Neuronal stem cell (in vitro differentiated cells): ENCODE results near the gene EEF1B2.

Experiments used
- DNase-seq: peaks from one replicate; pipeline ENCODE4 v3.0.0-alpha.2; 2013; ENCODE audit warnings: low spot score
- H2AFZ ChIP-seq: one replicate; pipeline ENCODE4 v1.6.1; 2013; ENCODE audit warnings: mild to moderate bottlenecking, low read length, inconsistent platforms
- H2AK5ac ChIP-seq: 2 replicates; pipeline ENCODE4 v1.6.1; 2013; ENCODE audit warnings: low read depth, mild to moderate bottlenecking, inconsistent platforms, low read length, moderate library complexity, mixed read lengths
- H2BK120ac ChIP-seq: 2 replicates; pipeline ENCODE4 v1.6.1; 2013; ENCODE audit warnings: low read depth, mild to moderate bottlenecking, inconsistent platforms, low read length, moderate library complexity, mixed read lengths
- H2BK12ac ChIP-seq: one replicate; pipeline ENCODE4 v1.6.1; 2013; ENCODE audit warnings: low read length, inconsistent platforms
- H2BK15ac ChIP-seq: 2 replicates; pipeline ENCODE4 v1.6.1; 2013; ENCODE audit warnings: mild to moderate bottlenecking, low read length, inconsistent platforms, mixed read lengths
- H2BK5ac ChIP-seq: one replicate; pipeline ENCODE4 v1.6.1; 2013; ENCODE audit warnings: inconsistent platforms, mild to moderate bottlenecking, low read length, moderate library complexity
- H3K14ac ChIP-seq: one replicate; pipeline ENCODE4 v1.6.1; 2013; ENCODE audit warnings: low read length, inconsistent platforms
- H3K18ac ChIP-seq: 2 replicates; pipeline ENCODE4 v1.6.1; 2013; ENCODE audit warnings: low read length, inconsistent platforms
- H3K23ac ChIP-seq: 2 replicates; pipeline ENCODE4 v1.6.1; 2013; ENCODE audit warnings: low read depth, mild to moderate bottlenecking, mixed read lengths, low read length, inconsistent platforms; ENCODE audit not compliant: poor library complexity
- H3K27ac ChIP-seq: replicated peaks from 3 replicates; pipeline ENCODE4 v1.5.1; 2013; ENCODE audit warnings: low read length, inconsistent platforms
- H3K27me3 ChIP-seq, 3 experiments: 2 replicates each; pipeline ENCODE4 v1.6.1; 2013; ENCODE audit warnings: low read length in 3 of 3, mild to moderate bottlenecking in 2 of 3, inconsistent platforms in 1 of 3, low read depth in 1 of 3, mixed read lengths in 1 of 3, moderate library complexity in 1 of 3; ENCODE audit not compliant: control insufficient read depth in 3 of 3, insufficient read depth in 3 of 3
- H3K36me3 ChIP-seq, 2 donors: replicated peaks in 1 of 2; 2 replicates each; pipeline ENCODE4 v1.6.1; 2013; ENCODE audit warnings: low read length in 2 of 2; ENCODE audit not compliant: control insufficient read depth in 2 of 2, insufficient read depth in 2 of 2
- H3K4ac ChIP-seq: 2 replicates; pipeline ENCODE4 v1.6.1; 2013; ENCODE audit warnings: inconsistent platforms, mild to moderate bottlenecking, low read length, moderate library complexity
- H3K4me1 ChIP-seq, 2 donors: 1 replicate in 1 of 2; 2 replicates in 1 of 2; pipeline ENCODE4 v1.6.1; 2013; ENCODE audit warnings: low read length in 2 of 2, low read depth in 1 of 2; ENCODE audit not compliant: control insufficient read depth in 2 of 2, insufficient read depth in 1 of 2
- H3K4me2 ChIP-seq: one replicate; pipeline ENCODE4 v1.6.1; 2013; ENCODE audit warnings: mild to moderate bottlenecking, low read length, inconsistent platforms; ENCODE audit not compliant: insufficient read depth, poor library complexity, severe bottlenecking
- H3K4me3 ChIP-seq, 2 donors: 2 replicates each; pipeline ENCODE4 v1.5.1; 2013; ENCODE audit warnings: low read length in 2 of 2, mild to moderate bottlenecking in 2 of 2, inconsistent platforms in 1 of 2, moderate library complexity in 1 of 2
- H3K79me1 ChIP-seq: one replicate; pipeline ENCODE4 v1.6.1; 2013; ENCODE audit warnings: low read depth, mild to moderate bottlenecking, inconsistent platforms, low read length, moderate library complexity
- H3K9ac ChIP-seq: one replicate; pipeline ENCODE4 v1.6.1; 2013; ENCODE audit warnings: mild to moderate bottlenecking, low read depth, low read length, inconsistent platforms; ENCODE audit not compliant: poor library complexity
- H3K9me3 ChIP-seq, 2 donors: replicated peaks in 1 of 2; 2 replicates each; pipeline versions ENCODE3 to v1.6.1; 2013; ENCODE audit warnings: low read length in 2 of 2, mild to moderate bottlenecking in 2 of 2, inconsistent platforms in 1 of 2, low read depth in 1 of 2, mixed read lengths in 1 of 2, moderate library complexity in 1 of 2; ENCODE audit not compliant: control insufficient read depth in 2 of 2, insufficient read depth in 1 of 2
- H4K8ac ChIP-seq: one replicate; pipeline ENCODE4 v1.6.1; 2013; ENCODE audit warnings: low read depth, mild to moderate bottlenecking, inconsistent platforms, low read length, moderate library complexity
- H4K91ac ChIP-seq: one replicate; pipeline ENCODE4 v1.6.1; 2013; ENCODE audit warnings: low read length, low read depth, mild to moderate bottlenecking, inconsistent platforms; ENCODE audit not compliant: poor library complexity
- WGBS, 2 donors: extraction: QIAGEN DNeasy Blood & Tissue Kit; methylation state at CpG; one replicate each; pipeline ENCODE4 v1.1.7; 2013; ENCODE audit warnings: missing lambda C conversion rate in 2 of 2, mixed read lengths in 1 of 2; ENCODE audit not compliant: insufficient read length in 2 of 2, insufficient replicate concordance in 1 of 2; ENCODE audit errors: extremely low coverage in 2 of 2; 5-methylcytosine and 5-hydroxymethylcytosine counted together

EEF1B2 gene

DNA sequence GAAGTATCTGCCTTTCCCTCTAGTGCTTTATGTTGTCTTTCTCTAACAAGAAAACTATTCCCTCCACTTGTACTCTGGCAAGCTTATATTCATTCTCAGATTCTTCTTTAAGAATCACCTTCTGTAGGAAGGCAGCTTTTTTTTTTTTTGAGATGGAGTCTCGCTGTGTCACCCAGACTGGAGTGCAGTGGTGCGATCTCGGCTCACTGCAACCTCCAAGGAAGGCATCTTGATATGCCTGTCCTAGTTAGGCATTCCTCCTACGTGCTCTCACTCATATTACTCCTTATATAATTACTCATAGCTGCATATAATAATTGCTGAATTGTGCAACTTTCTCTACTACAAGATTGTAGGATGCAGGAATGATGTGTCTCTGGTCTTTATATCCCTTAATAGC, 16.2 kb upstream of the EEF1B2 start:
- Histone ChIP-seq H3K9ac (no peak overlapping the region), H3K4me2 (no peak overlapping the region), H3K36me3 (peaks cover 32 to 95% of the 10 kb centered on the region in 2 donors), H2AFZ (no peak overlapping the region), H3K27ac (no peak overlapping the region), H3K4me1 (no peaks in the 10 kb centered on the region), H3K79me1 (no peaks in the 10 kb centered on the region), H2BK15ac (no peak overlapping the region), H2AK5ac (no peak overlapping the region), H3K9me3 (no peaks in the 10 kb centered on the region), H3K14ac (no peak overlapping the region), H4K8ac (no peak overlapping the region), H3K27me3 (no peaks in the 10 kb centered on the region), H3K23ac (no peak overlapping the region), H2BK12ac (no peak overlapping the region), H2BK5ac (no peak overlapping the region), H4K91ac (no peak overlapping the region), H3K18ac (no peak overlapping the region), H3K4me3 (no peak overlapping the region), H2BK120ac (no peak overlapping the region), H3K4ac (no peak overlapping the region)
- no peak for DNase-seq
- no CpG with 5 or more reads among the region's 4 CpGs for WGBS, 2 donors

DNA sequence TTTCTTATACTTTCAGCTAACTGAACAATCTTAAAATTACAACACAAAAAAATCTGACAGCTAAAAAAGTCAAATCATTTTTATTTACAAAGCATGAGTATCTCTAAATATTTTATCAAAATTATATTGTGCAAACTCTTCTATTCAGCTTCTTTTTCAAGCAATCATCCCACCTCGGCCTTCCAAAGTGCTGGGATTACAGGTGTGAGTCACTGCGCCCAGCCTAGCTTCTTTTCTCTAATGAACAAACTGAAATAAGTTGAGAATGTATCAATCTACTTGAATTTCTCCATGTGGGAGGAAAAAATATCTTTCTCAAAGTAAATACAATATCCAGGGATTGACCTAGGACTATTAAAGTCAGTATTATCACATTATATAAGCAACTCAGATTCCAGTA, 15.3 kb upstream of the EEF1B2 start:
- Histone ChIP-seq H3K23ac (no peak overlapping the region), H3K27me3 (no peaks in the 10 kb centered on the region), H2AFZ (no peak overlapping the region), H3K4me2 (no peak overlapping the region), H3K4ac (no peak overlapping the region), H3K9ac (no peak overlapping the region), H3K4me3 (no peak overlapping the region), H3K14ac (no peak overlapping the region), H2BK12ac (no peak overlapping the region), H2BK5ac (no peak overlapping the region), H3K18ac (no peak overlapping the region), H3K36me3 (peaks cover 30 to 96% of the 10 kb centered on the region in 2 donors), H3K9me3 (no peaks in the 10 kb centered on the region), H2AK5ac (no peak overlapping the region), H4K91ac (no peak overlapping the region), H3K27ac (no peak overlapping the region), H4K8ac (no peak overlapping the region), H2BK15ac (no peak overlapping the region), H2BK120ac (no peak overlapping the region), H3K4me1 (no peaks in the 10 kb centered on the region), H3K79me1 (no peaks in the 10 kb centered on the region)
- DNase-seq: no peak
- WGBS, 2 donors: no CpG with 5 or more reads among the region's 2 CpGs

DNA sequence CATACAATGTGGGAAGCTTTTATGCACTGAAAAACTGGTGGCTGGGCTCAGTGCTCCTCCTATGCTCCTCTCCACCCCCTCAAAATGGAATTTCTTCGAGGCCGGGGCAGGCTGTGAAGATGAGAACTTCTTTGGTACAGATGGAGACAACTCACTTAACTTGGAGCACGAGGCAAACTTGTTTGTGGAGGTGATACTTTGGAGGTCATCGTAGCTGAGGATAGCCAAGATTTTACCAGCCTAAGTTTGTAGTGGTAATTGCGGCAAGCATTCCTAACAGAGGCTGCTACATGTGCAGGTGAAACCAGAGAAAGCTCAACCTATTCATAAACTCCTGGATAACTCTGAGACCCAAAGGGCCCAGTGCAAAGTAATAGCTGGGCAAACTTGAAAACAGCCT, 14.0 kb upstream of the EEF1B2 start:
- Histone ChIP-seq H4K8ac (no peak overlapping the region), H3K23ac (no peak overlapping the region), H3K4me1 (no peaks in the 10 kb centered on the region), H3K79me1 (no peaks in the 10 kb centered on the region), H2BK120ac (no peak overlapping the region), H3K4me2 (no peak overlapping the region), H2BK12ac (no peak overlapping the region), H3K27ac (no peak overlapping the region), H2BK15ac (no peak overlapping the region), H3K9me3 (no peaks in the 10 kb centered on the region), H3K27me3 (no peaks in the 10 kb centered on the region), H4K91ac (no peak overlapping the region), H3K4ac (no peak overlapping the region), H2AK5ac (no peak overlapping the region), H3K4me3 (no peak overlapping the region), H3K36me3 (peaks cover 33 to 97% of the 10 kb centered on the region in 2 donors), H3K18ac (no peak overlapping the region), H3K9ac (no peak overlapping the region), H3K14ac (no peak overlapping the region), H2AFZ (no peak overlapping the region), H2BK5ac (no peak overlapping the region)
- DNase-seq: no peak
- WGBS, 2 donors: no CpG with 5 or more reads among the region's 5 CpGs

DNA sequence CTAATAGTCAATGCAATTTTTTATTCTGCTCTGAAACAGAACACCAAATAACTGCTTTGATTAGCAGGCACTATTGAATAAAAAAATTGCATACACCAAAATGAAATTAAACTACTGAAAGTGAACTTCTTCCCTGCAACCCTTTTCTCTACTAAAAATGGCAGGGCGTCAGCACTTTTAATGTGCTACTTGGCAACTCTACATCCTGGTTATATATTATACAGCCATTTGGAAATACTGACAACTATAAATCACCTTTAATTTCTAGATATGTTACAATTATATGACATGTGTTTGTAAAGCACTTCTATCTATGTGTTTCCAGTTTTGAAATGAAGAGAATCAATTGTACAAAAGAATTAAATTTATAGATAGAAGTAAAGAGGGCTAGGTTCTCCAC, 10.4 kb upstream of the EEF1B2 start:
- Histone ChIP-seq H3K79me1 (peaks cover 2% of the 10 kb centered on the region), H4K91ac (no peak overlapping the region), H2AFZ (no peak overlapping the region), H3K4me1 (no peaks in the 10 kb centered on the region), H2AK5ac (no peak overlapping the region), H3K9ac (no peak overlapping the region), H3K23ac (no peak overlapping the region), H3K14ac (no peak overlapping the region), H2BK5ac (no peak overlapping the region), H3K4me2 (no peak overlapping the region), H4K8ac (no peak overlapping the region), H3K4me3 (no peak overlapping the region), H2BK12ac (no peak overlapping the region), H3K27me3 (no peaks in the 10 kb centered on the region), H3K36me3 (peaks cover 26 to 87% of the 10 kb centered on the region in 2 donors), H3K9me3 (no peaks in the 10 kb centered on the region), H2BK15ac (no peak overlapping the region), H2BK120ac (no peak overlapping the region), H3K27ac (no peak overlapping the region), H3K18ac (no peak overlapping the region), H3K4ac (no peak overlapping the region)
- no CpG with 5 or more reads among the region's 1 CpG for WGBS, 2 donors
- no peak for DNase-seq
